Measurements from ENCODE around the gene SPRED2. TPM values are rescaled to one million over a fixed set of nuclear protein-coding genes. Genes with fewer than 3 reads are reported as not detected.

Gene SPRED2
- total and polyA plus RNA-seq, 2 of the 8 experiments (the other 6 are each of a cell fraction or from before 2014, with no cell fraction given), result 15.3 to 22.5 TPM

DNA sequence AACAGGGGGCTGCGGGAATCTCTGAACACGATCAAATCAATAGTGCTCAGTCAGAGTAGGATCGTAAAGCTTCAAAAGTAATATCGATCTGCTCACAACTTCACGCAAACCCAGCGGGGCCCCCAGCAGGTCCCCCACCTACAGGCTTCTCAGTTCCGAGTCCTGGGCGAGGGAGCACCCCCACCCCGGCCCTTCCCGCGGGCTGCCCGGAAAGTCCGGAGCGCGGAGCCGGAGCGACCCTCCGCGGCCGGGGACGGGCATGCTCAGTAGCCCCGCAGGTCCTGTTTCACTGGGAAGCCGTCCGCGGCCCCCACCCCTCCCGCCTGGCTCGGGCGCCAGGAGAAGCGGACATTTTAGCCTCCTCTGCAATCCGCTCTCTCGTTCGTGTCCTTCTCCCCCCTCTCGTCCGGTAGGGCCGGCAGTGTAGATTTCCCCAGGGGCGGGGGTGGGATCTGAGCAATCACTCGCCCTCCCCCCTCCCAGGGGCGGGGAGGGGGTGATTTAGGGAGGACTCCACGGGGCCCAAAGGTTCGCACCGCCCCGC, 3.3 kb upstream of the SPRED2 start (continued):
- TF ChIP-seq, protein P1, sequence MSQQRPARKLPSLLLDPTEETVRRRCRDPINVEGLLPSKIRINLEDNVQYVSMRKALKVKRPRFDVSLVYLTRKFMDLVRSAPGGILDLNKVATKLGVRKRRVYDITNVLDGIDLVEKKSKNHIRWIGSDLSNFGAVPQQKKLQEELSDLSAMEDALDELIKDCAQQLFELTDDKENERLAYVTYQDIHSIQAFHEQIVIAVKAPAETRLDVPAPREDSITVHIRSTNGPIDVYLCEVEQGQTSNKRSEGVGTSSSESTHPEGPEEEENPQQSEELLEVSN (IDR thresholded peaks at IDR 0.05), result 0 out of 2 replicates have a peak, but pooled peaks have one; percentile 24
- TF ChIP-seq EZH2 (IDR thresholded peaks at IDR 0.05; ENCODE audit: low read depth, low read length, severe bottlenecking) (no peak), RFX5 (IDR thresholded peaks at IDR 0.05; ENCODE audit: borderline replicate concordance, low read depth, low read length) (0 out of 2 replicates have a peak, but pooled peaks have one; percentile 20), TBP (IDR thresholded peaks at IDR 0.05; ENCODE audit: low read depth, low read length) (no peak; the same call in 1 of the 2 replicates), RBBP5 (IDR thresholded peaks at IDR 0.05; ENCODE audit: borderline replicate concordance, low read depth, low read length) (no peak), ASH2L (IDR thresholded peaks at IDR 0.05; ENCODE audit: low read length) (peak; percentile 21), CHD2 (IDR thresholded peaks at IDR 0.05; ENCODE audit: low read length) (no peak), FOSL1 (IDR thresholded peaks at IDR 0.05; ENCODE audit: insufficient read depth, low read depth, low read length) (no peak), ZNF274 (IDR thresholded peaks at IDR 0.05; ENCODE audit: borderline replicate concordance, extremely low read depth, low read length) (no peak), JUND (IDR thresholded peaks at IDR 0.05; ENCODE audit: low read length) (peak; percentile 25; the same call in 1 of the 2 replicates), SIX5 (IDR thresholded peaks at IDR 0.05; ENCODE audit: low read depth, low read length) (no peak), HDAC2 (IDR thresholded peaks at IDR 0.05; ENCODE audit: borderline replicate concordance in 1 of 2, low read depth in 2 of 2, low read length in 2 of 2) (no peak), TCF12 (IDR thresholded peaks at IDR 0.05; ENCODE audit: low read depth, low read length) (no peak), CEBPB (IDR thresholded peaks at IDR 0.05; ENCODE audit: low read depth, low read length) (no peak), BRCA1 (IDR thresholded peaks at IDR 0.05; ENCODE audit: low read depth, low read length) (no peak), EP300 (IDR thresholded peaks at IDR 0.05; ENCODE audit: borderline replicate concordance in 1 of 2, low read depth in 2 of 2, low read length in 2 of 2) (no peak), SRF (IDR thresholded peaks at IDR 0.05; ENCODE audit: low read depth, low read length) (no peak), CTBP2 (IDR thresholded peaks at IDR 0.05; ENCODE audit: borderline replicate concordance, insufficient read depth, insufficient read length, low read length) (peak; percentile 20), TAF1 (IDR thresholded peaks at IDR 0.05; ENCODE audit: low read depth, low read length) (peak; percentile 11; the same call in 1 of the 2 replicates), SP2 (IDR thresholded peaks at IDR 0.05; ENCODE audit: low read length) (no peak), NANOG (IDR thresholded peaks at IDR 0.05; ENCODE audit: insufficient read depth, low read depth, low read length, poor library complexity, severe bottlenecking) (no peak), NRF1 (IDR thresholded peaks at IDR 0.05; ENCODE audit: low read depth, low read length) (0 out of 2 replicates have a peak, but pooled peaks have one; percentile 26), BACH1 (IDR thresholded peaks at IDR 0.05; ENCODE audit: low read length) (0 out of 2 replicates have a peak, but pooled peaks have one; percentile 12), SIN3A (conservative IDR thresholded peaks at IDR 0.05 in 1 of 2, IDR thresholded peaks at IDR 0.05 in 1 of 2; ENCODE audit: low read depth in 1 of 2, low read length in 2 of 2) (peak; percentile 16 to 55; a peak in 1 of 4 replicates)

Measured in H1 (cell line).